Measurements from ENCODE around the gene UBLCP1. TPM values are rescaled to one million over a fixed set of nuclear protein-coding genes. Genes with fewer than 3 reads are reported as not detected.

Gene UBLCP1
- total RNA-seq, 3 donors from 2014 or later (not counting 1 experiment from before 2014, with no cell fraction given) = 30.0 to 37.9 (median 32.1) TPM

DNA sequence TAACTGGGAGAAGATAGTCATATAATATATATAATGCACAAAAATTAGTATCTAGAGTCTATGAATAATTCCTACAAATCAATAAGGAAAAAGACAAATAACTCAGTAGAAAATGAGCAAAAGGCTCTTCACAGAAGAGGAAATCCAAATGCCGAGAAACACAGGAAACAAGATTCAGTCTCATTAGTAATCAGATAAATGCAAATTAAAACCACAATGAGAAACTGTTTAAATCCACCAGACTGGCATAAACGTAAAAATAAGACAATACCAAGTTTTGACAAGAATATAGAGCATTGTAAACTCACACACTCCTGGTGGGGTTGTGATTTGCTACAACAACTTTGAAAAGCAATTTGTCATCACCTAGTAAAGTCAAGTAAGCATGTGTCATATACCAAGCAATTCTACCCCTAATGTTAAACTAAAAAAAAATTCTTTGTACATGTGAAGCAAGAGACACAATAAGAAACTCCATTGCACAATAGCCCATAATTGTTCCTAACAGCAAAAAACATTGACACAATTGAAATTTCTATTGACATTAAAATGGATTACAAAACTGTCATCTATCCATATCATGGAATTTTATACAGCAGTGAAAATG is 21.0 kb upstream of the UBLCP1 start:
- H3K9me3 Mint-ChIP-seq = no peaks in the 10 kb centered on the region
- no peak overlapping the region for H3K4me3 ChIP-seq (ENCODE audit: low read length)
- peaks cover 4% of the 10 kb centered on the region for H3K27me3 ChIP-seq (ENCODE audit: control insufficient read depth, insufficient read depth, low read length)
- H3K36me3 ChIP-seq (ENCODE audit: control insufficient read depth, insufficient read depth, low read length) = no peaks in the 10 kb centered on the region
- DNase-seq = no peak
- no peak overlapping the region for H3K27ac Mint-ChIP-seq
- no peaks in the 10 kb centered on the region for H3K9me3 ChIP-seq (ENCODE audit: control insufficient read depth, insufficient read depth, low read length)
- peaks cover 16% of the 10 kb centered on the region in 2 donors for H3K27me3 Mint-ChIP-seq (ENCODE audit: low read depth in 2 of 2)
- no peaks in the 10 kb centered on the region for H3K36me3 Mint-ChIP-seq
- H3K4me3 Mint-ChIP-seq = no peak overlapping the region
- intact Hi-C loops (cut with micrococcal nuclease) = no loop called here
- H3K27ac ChIP-seq (ENCODE audit: low read length) = no peak overlapping the region
- WGBS (ENCODE audit: insufficient coverage) = 7% methylated on average over 2 of the region's 2 CpGs
- TF ChIP-seq, protein P1, sequence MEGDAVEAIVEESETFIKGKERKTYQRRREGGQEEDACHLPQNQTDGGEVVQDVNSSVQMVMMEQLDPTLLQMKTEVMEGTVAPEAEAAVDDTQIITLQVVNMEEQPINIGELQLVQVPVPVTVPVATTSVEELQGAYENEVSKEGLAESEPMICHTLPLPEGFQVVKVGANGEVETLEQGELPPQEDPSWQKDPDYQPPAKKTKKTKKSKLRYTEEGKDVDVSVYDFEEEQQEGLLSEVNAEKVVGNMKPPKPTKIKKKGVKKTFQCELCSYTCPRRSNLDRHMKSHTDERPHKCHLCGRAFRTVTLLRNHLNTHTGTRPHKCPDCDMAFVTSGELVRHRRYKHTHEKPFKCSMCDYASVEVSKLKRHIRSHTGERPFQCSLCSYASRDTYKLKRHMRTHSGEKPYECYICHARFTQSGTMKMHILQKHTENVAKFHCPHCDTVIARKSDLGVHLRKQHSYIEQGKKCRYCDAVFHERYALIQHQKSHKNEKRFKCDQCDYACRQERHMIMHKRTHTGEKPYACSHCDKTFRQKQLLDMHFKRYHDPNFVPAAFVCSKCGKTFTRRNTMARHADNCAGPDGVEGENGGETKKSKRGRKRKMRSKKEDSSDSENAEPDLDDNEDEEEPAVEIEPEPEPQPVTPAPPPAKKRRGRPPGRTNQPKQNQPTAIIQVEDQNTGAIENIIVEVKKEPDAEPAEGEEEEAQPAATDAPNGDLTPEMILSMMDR (IDR thresholded peaks at IDR 0.05) = no peak
- no peaks in the 10 kb centered on the region for H3K4me1 Mint-ChIP-seq
- no peaks in the 10 kb centered on the region for H3K4me1 ChIP-seq (ENCODE audit: control insufficient read depth, insufficient read depth, low read length)
- no peak for ATAC-seq

DNA sequence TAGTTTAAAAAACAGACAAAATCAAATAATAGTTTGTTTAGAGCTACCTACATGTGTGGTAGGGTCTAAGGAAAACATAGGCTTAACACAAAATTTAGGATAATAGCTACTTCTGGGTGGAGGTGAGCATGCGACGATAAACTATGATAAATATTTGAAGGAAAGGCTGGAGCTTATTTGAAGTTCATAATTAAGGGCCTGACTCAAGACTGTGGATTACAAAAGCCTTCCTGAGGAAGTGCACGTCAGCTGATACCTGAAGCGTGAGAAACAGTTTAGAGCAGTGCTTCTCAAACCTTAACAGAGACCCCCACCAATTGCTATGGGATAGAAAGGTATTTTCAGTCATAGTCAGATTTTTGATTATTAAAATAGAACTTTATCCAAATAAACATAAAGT is 20.4 kb upstream of the UBLCP1 start:
- Histone ChIP-seq H3K27ac (ENCODE audit: low read length) (no peak overlapping the region), H3K27me3 (ENCODE audit: control insufficient read depth, insufficient read depth, low read length) (peaks cover 6% of the 10 kb centered on the region), H3K36me3 (ENCODE audit: control insufficient read depth, insufficient read depth, low read length) (no peaks in the 10 kb centered on the region), H3K4me3 (ENCODE audit: low read length) (no peak overlapping the region), H3K9me3 (ENCODE audit: control insufficient read depth, insufficient read depth, low read length) (no peaks in the 10 kb centered on the region), H3K4me1 (ENCODE audit: control insufficient read depth, insufficient read depth, low read length) (no peaks in the 10 kb centered on the region)
- Mint-ChIP-seq H3K27ac (no peak overlapping the region), H3K27me3 (ENCODE audit: low read depth in 2 of 2) (peaks cover 20 to 21% of the 10 kb centered on the region in 2 donors), H3K4me3 (no peak overlapping the region), H3K4me1 (no peaks in the 10 kb centered on the region), H3K9me3 (no peaks in the 10 kb centered on the region), H3K36me3 (no peaks in the 10 kb centered on the region)
- TF ChIP-seq, protein P1 (IDR thresholded peaks at IDR 0.05) = no peak
- no peak for ATAC-seq
- 72% methylated on average over 3 of the region's 4 CpGs for WGBS (ENCODE audit: insufficient coverage)
- intact Hi-C loops (cut with micrococcal nuclease) = no loop called here
- DNase-seq = peak in 1 of 2 donors; percentile 20

DNA sequence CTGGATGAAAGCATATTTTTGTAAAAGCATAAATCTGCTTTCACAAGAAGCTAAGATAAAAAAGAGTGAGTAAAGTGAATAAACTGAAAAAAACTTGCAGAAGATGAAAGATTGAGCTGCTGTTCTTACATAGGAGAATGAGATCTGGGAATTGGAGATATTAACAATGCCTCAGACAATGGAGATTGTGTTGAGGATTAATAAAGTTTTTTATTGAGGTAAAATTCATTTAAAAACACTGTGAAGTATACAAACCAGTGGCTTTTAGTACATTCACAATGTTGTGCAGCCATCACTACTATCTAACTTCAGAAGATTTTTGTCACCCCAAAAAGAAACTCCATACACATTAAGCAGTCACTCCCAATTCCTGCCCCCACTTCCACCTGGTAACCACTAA is 19.7 kb upstream of the UBLCP1 start:
- Mint-ChIP-seq H3K4me3 (no peak overlapping the region), H3K4me1 (no peaks in the 10 kb centered on the region), H3K36me3 (no peaks in the 10 kb centered on the region), H3K27ac (no peak overlapping the region), H3K27me3 (ENCODE audit: low read depth in 2 of 2) (peaks cover 25 to 28% of the 10 kb centered on the region in 2 donors), H3K9me3 (no peaks in the 10 kb centered on the region)
- Histone ChIP-seq H3K27me3 (ENCODE audit: control insufficient read depth, insufficient read depth, low read length) (peaks cover 6% of the 10 kb centered on the region), H3K36me3 (ENCODE audit: control insufficient read depth, insufficient read depth, low read length) (no peaks in the 10 kb centered on the region), H3K9me3 (ENCODE audit: control insufficient read depth, insufficient read depth, low read length) (no peaks in the 10 kb centered on the region), H3K4me3 (ENCODE audit: low read length) (no peak overlapping the region), H3K27ac (ENCODE audit: low read length) (no peak overlapping the region), H3K4me1 (ENCODE audit: control insufficient read depth, insufficient read depth, low read length) (no peaks in the 10 kb centered on the region)
- TF ChIP-seq, protein P1 (IDR thresholded peaks at IDR 0.05) = no peak
- intact Hi-C loops (cut with micrococcal nuclease) = no loop called here
- DNase-seq = no peak
- no peak for ATAC-seq

DNA sequence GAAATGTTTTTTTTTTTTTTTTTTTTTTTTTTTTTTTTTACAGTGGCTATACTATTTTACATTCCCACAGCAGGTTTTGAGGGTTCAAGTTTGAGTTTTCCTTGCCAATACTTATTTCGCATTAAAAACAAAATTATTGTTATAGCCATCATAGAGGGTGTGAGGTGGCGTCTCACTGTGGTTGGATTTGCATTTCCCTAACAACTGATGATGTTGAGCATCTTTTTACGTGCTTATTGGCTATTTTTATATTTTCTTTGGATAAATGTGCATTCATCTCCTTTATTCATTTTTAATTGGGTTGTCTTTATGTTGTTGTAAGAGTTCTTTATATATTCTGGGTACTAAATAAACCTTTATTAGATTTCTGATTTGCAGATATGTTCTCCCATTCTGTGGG is 18.9 kb upstream of the UBLCP1 start:
- no CpG with 5 or more reads among the region's 3 CpGs for WGBS (ENCODE audit: insufficient coverage)
- TF ChIP-seq, protein P1 (IDR thresholded peaks at IDR 0.05) = no peak
- no peak overlapping the region for H3K27ac ChIP-seq (ENCODE audit: low read length)
- H3K9me3 Mint-ChIP-seq = no peaks in the 10 kb centered on the region
- H3K27ac Mint-ChIP-seq = no peak overlapping the region
- no peaks in the 10 kb centered on the region for H3K36me3 ChIP-seq (ENCODE audit: control insufficient read depth, insufficient read depth, low read length)
- intact Hi-C loops (cut with micrococcal nuclease) = no loop called here
- no peaks in the 10 kb centered on the region for H3K9me3 ChIP-seq (ENCODE audit: control insufficient read depth, insufficient read depth, low read length)
- peaks cover 6% of the 10 kb centered on the region for H3K27me3 ChIP-seq (ENCODE audit: control insufficient read depth, insufficient read depth, low read length)
- H3K27me3 Mint-ChIP-seq (ENCODE audit: low read depth in 2 of 2) = peaks cover 28 to 36% of the 10 kb centered on the region in 2 donors
- no peak overlapping the region for H3K4me3 ChIP-seq (ENCODE audit: low read length)
- ATAC-seq = no peak
- H3K4me3 Mint-ChIP-seq = no peak overlapping the region
- no peaks in the 10 kb centered on the region for H3K4me1 ChIP-seq (ENCODE audit: control insufficient read depth, insufficient read depth, low read length)
- H3K36me3 Mint-ChIP-seq = no peaks in the 10 kb centered on the region
- DNase-seq = no peak
- H3K4me1 Mint-ChIP-seq = no peaks in the 10 kb centered on the region
